GM15510 (cell line): Measurements from ENCODE around the gene LRRN4CL.

Experiments
- POLR2A ChIP-seq: IDR thresholded peaks from 3 replicates; pipeline ENCODE4 v1.6.1; 2011; ENCODE audit warnings: borderline replicate concordance; ENCODE audit not compliant: insufficient read length; ENCODE audit errors: extremely low read depth

LRRN4CL gene

DNA sequence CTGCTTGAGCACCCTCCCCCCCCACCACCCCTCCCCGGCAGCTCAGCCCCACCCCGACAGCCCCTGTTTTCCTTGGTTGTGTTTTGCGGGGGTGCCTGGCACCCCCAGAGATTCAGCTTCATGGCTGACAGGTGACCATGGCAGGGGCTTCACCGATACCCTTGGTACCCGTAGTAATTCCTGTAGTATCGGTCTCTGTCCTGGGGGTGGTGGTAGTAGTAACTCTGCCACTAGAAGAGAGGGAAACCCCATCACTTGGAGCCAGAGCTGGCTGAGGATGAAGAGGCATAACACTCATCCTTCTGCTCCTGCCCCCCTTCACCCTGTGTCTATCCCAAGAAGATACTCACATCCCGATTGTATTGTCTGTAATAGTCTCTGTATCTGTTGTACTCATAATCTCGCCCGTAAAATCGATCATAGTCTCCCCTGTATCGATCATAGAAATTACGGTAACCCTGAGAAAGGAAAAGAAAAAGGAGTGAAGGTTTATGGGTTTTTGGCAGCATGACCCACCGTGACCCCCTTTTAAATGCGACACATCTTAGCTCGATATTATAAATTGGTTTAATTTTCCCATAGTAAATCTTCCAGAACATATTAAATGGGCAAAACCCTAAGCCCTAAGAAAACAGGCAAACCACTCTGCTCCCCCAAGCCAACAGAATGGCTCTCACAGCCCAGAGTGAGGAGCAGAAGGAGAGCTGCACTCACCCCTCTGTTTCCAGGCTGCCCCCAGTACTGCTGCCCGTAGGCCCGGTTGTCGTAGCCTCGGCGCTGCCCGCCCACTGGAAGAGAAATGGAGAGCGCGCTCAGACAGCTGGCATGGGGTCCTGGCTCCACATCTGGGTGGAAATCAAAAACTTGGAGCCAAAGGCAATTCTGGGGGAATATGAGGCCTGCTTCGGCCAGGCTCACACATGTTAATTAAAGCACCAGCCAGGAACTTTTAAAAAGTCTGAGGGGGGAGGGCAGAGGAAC is 26.1 kb upstream of the LRRN4CL start:
- TF ChIP-seq POLR2A: no peak

DNA sequence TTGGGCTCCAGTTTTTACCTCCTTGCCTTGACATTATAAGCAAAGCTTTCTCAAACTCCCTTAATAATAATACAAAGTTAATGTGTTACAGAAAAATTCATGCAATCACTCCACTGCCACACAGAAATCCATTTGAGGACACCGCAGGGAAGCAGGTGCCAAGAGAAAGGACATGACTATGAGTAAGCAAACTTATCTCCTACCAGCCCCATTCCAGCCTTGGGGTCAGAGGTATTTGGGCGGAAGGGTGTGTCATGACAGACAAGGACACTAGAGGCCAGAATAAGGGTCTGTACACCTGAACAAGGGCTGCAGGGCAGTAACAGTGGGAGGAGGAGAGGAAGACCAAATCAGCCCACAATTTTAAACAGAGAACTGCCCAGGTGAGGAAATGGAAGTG is 24.0 kb upstream of the LRRN4CL start:
- no peak for TF ChIP-seq POLR2A

DNA sequence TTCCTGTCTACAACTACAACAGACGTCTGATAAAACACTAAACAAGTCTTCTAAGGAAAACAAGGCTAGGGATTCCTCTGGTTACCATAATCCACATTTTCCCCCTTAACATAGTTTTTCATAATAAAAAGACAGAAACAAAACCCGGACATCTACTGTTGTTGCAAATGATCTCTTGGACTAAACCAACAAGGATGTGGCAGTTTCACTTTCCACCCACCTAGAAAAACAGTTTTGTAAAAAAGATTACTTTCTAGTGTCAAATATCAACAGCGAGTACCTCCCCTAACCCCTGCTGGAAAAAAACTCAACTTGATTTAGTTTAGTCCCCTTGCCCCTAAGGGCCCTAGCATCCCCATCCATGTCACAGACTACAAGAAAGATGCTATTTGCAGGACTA is 23.5 kb upstream of the LRRN4CL start:
- no peak for TF ChIP-seq POLR2A

DNA sequence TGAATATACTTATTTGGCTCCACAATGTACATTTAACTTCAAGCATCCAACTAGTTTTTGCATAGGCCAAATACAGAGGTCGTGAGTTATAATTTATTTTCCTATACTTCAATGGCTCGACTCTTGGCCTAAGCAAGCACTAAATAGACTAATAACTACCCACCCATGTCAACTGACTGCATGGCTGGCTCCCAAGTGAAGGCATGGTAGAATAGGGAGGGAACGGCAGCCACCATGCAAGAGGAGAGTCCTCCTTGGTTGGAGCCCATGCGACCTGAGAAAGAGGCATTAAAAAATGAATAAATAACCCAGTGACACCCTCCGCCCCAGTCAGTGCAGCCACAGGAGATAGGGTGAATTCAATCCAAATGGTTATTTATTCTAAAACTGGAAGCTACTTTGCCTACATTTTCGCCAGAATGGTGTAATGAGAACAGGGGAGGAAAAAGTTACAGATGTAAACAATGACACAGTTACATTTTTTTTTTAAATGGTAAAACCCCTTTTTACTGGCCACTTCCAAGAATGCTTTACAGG is 23.0 kb upstream of the LRRN4CL start:
- no peak for TF ChIP-seq POLR2A

DNA sequence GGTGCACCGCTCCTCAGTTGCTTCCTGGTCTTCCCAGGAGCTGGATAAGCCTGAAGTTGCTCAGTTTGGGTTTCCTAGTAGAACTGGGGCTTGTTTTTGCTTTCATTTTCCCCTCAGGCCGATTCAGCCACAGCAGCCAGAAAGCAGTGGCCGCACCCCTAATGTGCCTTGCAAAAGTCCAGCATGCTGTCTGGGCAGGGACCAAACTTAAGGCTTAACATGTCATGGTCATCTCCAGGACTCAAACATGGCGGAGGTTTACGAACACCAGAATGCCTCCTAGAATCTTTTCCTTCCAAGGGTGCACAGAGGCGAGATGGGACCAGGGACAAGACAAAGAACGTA is 20.6 kb upstream of the LRRN4CL start:
- TF ChIP-seq POLR2A: no peak

DNA sequence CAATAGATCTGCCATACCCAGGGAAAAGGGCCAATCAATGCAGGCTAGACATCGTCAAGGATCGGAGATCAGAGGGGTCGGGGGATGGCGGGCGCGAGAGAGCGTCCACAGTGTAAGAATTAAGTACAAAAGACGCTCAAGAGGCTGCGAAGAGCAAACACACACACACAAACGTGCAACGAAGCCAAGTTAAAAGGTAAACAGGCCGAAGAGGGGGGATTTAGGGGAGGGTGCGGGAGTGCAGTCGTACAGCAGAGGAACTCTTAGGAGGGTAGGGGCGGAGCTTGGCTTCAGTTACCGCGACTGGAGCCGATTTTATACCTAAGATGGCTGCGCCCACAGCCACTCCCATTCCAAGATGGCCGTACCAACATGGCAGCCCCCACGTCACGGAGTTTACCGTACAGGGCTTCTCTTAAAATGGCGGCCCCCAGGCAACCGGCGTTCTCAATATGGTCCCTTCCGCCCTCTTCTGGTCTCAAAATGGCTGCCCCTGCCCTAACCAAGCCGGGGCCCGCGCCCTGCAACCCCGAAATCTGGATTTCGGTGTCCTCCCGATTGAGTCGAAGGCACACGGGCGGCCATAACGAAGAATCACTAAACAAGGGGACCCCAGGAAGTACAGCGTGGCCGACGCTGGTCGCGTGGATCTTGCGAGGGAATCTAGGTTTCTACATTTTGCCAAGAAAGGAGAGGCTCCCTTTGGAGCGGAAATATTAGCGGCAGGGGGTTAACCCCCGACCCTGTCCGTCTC is 20.1 kb upstream of the LRRN4CL start:
- peak; percentile 67 for TF ChIP-seq POLR2A

DNA sequence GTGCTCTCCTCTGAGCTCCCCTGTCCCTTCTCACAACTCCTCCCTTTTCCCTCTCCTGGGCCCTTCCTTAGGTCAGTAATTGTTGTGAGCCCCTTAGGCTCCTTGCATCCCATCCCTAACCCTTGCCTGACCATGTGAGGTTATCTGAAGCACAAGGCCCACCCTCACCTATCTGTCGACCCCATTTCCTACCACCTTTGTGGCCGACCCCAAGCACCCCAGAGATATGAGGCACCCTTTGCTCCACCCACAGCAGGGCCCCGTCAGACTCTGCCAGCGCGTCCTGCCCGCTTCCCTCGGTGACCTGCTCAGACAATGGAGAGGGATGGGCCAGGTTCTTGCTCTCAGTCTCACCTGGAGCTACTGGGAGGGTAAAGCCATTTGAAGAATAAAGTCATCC is 19.5 kb upstream of the LRRN4CL start:
- no peak for TF ChIP-seq POLR2A

DNA sequence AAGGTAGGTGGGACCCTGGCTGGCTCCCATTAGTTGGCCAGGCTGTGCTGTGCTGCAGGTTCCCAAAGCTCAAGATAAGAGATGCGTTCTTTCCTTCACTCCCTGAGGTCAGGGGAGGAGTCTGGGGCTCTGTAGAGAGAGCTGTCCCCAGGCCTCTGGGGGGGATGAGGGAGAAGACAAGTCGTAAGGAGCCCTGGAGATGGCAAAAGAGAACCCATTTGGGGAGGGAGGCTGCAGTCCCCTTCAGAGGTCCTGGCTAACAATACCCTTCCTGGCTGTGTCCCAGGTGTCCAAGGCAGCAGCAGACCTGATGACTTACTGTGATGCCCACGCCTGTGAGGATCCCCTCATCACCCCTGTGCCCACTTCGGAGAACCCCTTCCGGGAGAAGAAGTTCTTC is 19.1 kb upstream of the LRRN4CL start:
- no peak for TF ChIP-seq POLR2A

DNA sequence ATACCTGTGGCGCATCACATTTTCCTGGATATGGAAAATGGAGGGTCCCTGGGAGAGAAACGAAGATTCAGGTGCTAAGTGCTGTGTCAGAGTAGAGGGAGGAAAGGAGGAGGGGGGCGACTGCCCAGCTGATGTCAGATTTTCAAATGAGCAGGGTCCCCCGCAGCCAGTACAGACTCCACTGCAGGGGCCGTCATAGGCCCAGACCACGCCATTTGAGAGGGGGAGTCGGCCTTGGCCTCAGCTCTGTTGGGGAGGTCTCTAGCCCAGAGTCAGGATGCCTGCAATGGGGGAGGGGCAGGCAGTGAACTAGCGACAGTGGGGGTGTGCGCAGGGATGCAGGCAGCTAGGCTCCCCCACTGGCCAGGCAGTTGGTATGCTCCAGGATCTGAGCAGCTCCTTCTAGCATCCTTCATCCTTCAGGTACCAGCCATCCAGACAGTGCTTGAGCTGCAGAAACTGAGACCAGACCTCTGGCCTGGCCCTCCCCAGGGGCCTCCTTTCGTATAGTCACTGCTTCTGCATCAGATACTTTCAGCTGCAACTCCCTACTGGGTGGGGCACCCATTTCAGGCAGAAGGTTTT is 18.0 kb upstream of the LRRN4CL start, which contains the start of the genes BSCL2 and GNG3:
TSS of gene BSCL2 (minus strand) at position 148 of the 585 bp plus-strand sequence. CDS start 229 bp downstream, outside the sequence.
TSS of gene GNG3 (plus strand) at position 400 of the 585 bp plus-strand sequence. CDS start 620 bp downstream, outside the sequence.
- TF ChIP-seq POLR2A: no peak

DNA sequence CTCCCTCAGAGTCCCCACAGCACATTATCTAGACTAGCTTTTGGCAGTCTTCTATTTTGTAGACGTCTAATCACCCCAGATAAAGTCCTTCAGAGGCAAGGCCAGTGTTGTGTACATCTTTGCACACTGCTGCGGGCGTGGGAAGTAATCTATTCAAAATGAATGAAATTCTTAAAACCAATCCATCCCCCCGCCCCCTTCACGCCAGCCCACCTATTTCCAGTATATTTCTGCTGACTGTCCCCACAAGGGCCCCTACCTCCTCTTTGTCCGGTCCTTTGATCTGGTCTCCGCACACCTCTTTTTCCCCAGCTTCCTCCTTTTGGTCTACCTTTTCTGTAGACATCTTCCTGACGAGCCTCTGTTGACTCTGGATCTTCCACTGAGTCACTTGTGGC is 17.5 kb upstream of the LRRN4CL start:
- TF ChIP-seq POLR2A: no peak

DNA sequence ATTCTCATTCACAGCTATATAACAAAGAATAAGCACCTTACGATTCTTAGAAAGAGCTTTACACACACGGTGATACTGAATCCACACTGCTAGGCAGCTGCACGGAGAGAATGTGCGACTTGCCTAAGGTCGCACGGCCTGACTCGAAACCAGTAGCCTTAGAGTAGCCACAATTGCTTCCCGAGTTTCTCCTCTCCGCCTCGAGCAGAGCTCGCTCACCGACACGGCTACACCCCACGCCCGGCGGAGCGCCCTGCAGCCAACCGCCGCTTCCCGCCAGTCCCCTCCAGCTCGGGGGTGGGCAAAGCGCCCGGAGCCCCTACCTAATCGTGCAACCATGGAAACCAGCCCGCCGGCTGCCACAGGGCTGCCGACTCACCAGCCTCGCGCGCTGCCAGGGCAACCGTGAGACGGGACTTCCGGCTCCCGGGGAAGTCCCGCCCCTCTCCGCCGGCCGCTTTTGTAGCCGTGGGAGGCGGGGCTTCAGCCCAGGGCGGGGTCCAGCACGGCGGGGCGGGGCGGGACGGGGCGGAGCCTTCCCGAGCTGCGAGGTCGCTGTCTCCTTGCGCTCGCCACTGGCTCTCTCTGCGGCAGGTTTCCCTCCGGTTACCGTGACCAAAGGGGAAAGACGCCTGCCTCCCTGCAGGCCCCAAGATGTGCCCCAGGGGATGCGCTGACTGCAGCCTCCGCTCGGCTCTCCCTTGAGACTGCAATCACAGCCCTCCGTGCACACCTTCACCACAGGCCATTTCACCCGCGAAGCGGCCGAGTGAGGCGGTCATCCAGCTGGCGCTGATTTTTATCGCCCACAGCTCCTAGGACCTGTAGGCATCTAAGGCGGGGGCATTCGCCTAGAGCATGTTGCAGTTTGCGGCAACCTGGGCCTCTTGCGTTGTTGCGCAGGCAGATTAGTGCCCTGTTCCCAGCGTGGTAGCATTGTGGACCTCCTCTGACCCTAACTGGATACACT is 16.8 kb upstream of the LRRN4CL start:
- peak; percentile 60 for TF ChIP-seq POLR2A

DNA sequence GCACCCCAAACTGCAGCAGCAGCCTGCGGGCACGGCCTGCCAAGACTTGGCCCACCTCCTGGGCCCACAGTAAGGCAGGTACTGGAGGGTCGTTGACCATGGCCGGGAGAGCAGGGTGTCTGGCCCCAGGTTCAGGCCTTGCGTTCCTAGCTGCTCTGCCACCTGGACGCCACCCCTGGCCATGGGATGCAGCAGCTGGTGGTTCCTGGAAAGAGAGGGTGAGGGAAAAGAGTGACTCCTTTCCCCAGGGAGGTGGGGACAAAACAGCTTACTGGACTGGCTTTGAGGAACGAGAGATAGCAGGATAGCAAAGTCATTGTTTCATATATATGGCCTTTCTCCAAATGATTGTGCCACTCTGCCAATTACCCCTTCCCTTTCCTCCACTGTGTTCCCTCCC is 16.1 kb upstream of the LRRN4CL start:
- no peak for TF ChIP-seq POLR2A

DNA sequence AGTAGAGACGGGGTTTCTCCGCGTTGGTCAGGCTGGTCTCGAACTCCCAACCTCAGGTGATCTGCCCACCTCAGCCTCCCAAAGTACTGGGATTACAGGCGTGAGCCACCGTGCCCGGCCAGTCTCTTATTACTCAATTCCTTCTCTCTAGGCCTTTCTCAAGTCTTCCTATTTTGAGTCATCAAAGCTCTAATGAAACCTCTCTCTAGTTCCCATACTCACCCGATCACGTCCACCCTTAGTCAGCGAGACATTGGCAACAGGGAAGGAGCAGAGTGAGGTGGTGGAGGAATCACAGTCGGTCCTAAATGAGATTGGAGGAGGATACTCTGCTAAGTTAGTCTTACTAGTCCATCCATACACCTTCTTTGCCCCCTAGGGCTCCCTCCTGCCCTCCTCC is 12.9 kb upstream of the LRRN4CL start:
- TF ChIP-seq POLR2A: no peak
